H1 (cell line): ENCODE measurements around the gene ARHGEF1. TPM values are rescaled to one million over a fixed set of nuclear protein-coding genes. Genes with fewer than 3 reads are reported as not detected.

Source experiments
- CTCF ChIA-PET: fragments of 300-600 bp; sonication (Branson Sonifier 250); formaldehyde crosslinking; loops from one replicate; lab custom pipeline; 2021; ENCODE audit not compliant: partially characterized antibody; lab: Charles Lee
- POLR2A ChIA-PET: fragments of 300-600 bp; sonication (Branson Sonifier 250); formaldehyde crosslinking; loops from one replicate; lab custom pipeline; 2021; ENCODE audit warnings: inconsistent platforms; ENCODE audit not compliant: partially characterized antibody; lab: Charles Lee
- DNase-seq, 2 experiments: peaks; one replicate each; pipeline versions ENCODE4 v3.0.0 to v3.0.0-alpha.2; 2010 to 2022; ENCODE audit warnings: low spot score in 2 of 2, low read depth in 1 of 2, mixed read lengths in 1 of 2
- FAIRE-seq: peaks from 2 replicates; lab custom pipeline; 2011; peaks lifted over from hg19 to GRCh38; lab: Jason Lieb, UNC
- H2AFZ ChIP-seq: 2 replicates; pipeline ENCODE4 v1.8.1; 2012; ENCODE audit warnings: low read length, inconsistent platforms
- H2AK5ac ChIP-seq: 2 replicates; pipeline ENCODE4 v1.6.1; 2013; ENCODE audit warnings: low read depth, low read length
- H2BK120ac ChIP-seq: replicated peaks from 2 replicates; pipeline ENCODE3; 2013; ENCODE audit warnings: low read depth, low read length, inconsistent platforms
- H2BK12ac ChIP-seq: 2 replicates; pipeline ENCODE4 v1.6.1; 2013; ENCODE audit warnings: low read depth, low read length
- H2BK15ac ChIP-seq: 2 replicates; pipeline ENCODE4 v1.6.1; 2013; ENCODE audit warnings: low read length
- H2BK20ac ChIP-seq: 2 replicates; pipeline ENCODE4 v1.6.1; 2013; ENCODE audit warnings: low read length
- H2BK5ac ChIP-seq: 2 replicates; pipeline ENCODE4 v1.6.1; 2013; ENCODE audit warnings: low read depth, low read length
- H3K14ac ChIP-seq: 2 replicates; pipeline ENCODE4 v1.6.1; 2013; ENCODE audit warnings: inconsistent platforms; ENCODE audit not compliant: insufficient read length
- H3K18ac ChIP-seq: 2 replicates; pipeline ENCODE4 v1.6.1; 2013; ENCODE audit warnings: low read length; ENCODE audit errors: extremely low read depth
- H3K23ac ChIP-seq: 2 replicates; pipeline ENCODE4 v1.6.1; 2013; ENCODE audit warnings: inconsistent platforms; ENCODE audit not compliant: insufficient read length
- H3K23me2 ChIP-seq: 2 replicates; pipeline ENCODE4 v1.6.1; 2013; ENCODE audit warnings: low read depth, low read length
- H3K27ac ChIP-seq: 2 replicates; pipeline ENCODE4 v1.6.1; 2011; ENCODE audit warnings: low read depth, low read length, inconsistent platforms
- H3K27me3 ChIP-seq, 4 experiments: replicated peaks in 1 of 4; 1 replicate in 1 of 4; 2 replicates in 3 of 4; pipeline versions ENCODE4 v1.6.1 to v1.8.1; 2011 to 2013; ENCODE audit warnings: low read length in 3 of 4, mild to moderate bottlenecking in 3 of 4, inconsistent platforms in 2 of 4, mixed read lengths in 2 of 4, moderate library complexity in 1 of 4; ENCODE audit not compliant: control insufficient read depth in 3 of 4, insufficient read depth in 3 of 4; ENCODE audit errors: extremely low read depth in 1 of 4
- H3K36me3 ChIP-seq, 4 experiments: 2 replicates each; pipeline versions ENCODE4 v1.6.1 to v1.8.1; 2011 to 2013; ENCODE audit warnings: mild to moderate bottlenecking in 4 of 4, low read length in 3 of 4, moderate library complexity in 2 of 4, control low read depth in 1 of 4, inconsistent platforms in 1 of 4; ENCODE audit not compliant: insufficient read depth in 4 of 4, control insufficient read depth in 2 of 4
- H3K4ac ChIP-seq: replicated peaks from 2 replicates; pipeline ENCODE3; 2013; ENCODE audit warnings: low read length, low read depth, mixed read lengths, inconsistent platforms; ENCODE audit not compliant: insufficient read length
- H3K4me1 ChIP-seq, 4 experiments: replicated peaks in 1 of 4; 1 replicate in 1 of 4; 2 replicates in 3 of 4; pipeline versions ENCODE4 v1.6.1 to v1.8.1; 2011 to 2013; ENCODE audit warnings: low read length in 3 of 4, inconsistent platforms in 2 of 4, mixed read lengths in 1 of 4; ENCODE audit not compliant: insufficient read depth in 4 of 4, control insufficient read depth in 3 of 4
- H3K4me2 ChIP-seq, 2 experiments: 2 replicates each; pipeline versions ENCODE4 v1.6.1 to v1.8.1; 2011 to 2013; ENCODE audit warnings: low read depth in 2 of 2, low read length in 2 of 2, control low read depth in 1 of 2, inconsistent platforms in 1 of 2, mild to moderate bottlenecking in 1 of 2; ENCODE audit not compliant: insufficient read depth in 1 of 2
- H3K4me3 ChIP-seq, 4 experiments: fragments of 200-600, 300-600 bp in 1 of 4; sonication (generic), shearing (Covaris generic), sonication (Bioruptor Twin) in 1 of 4; 2 replicates each; pipeline versions ENCODE4 v1.5.1 to v1.8.1; 2011 to 2016; ENCODE audit warnings: low read length in 4 of 4, low read depth in 3 of 4, control low read depth in 2 of 4, inconsistent platforms in 2 of 4, mild to moderate bottlenecking in 2 of 4, mixed read lengths in 1 of 4, moderate library complexity in 1 of 4; ENCODE audit not compliant: insufficient read depth in 2 of 4; ENCODE audit errors: extremely low read depth in 1 of 4
- H3K56ac ChIP-seq: replicated peaks from 2 replicates; pipeline ENCODE3; 2013; ENCODE audit warnings: low read depth, mild to moderate bottlenecking, mixed read lengths, low read length, inconsistent platforms; ENCODE audit not compliant: insufficient read length
- H3K79me1 ChIP-seq: 2 replicates; pipeline ENCODE4 v1.6.1; 2013; ENCODE audit warnings: low read depth, low read length, control low read depth
- H3K79me2 ChIP-seq, 2 experiments: 2 replicates each; pipeline versions ENCODE4 v1.6.1 to v1.8.1; 2012 to 2013; ENCODE audit warnings: low read length in 2 of 2, mild to moderate bottlenecking in 2 of 2, inconsistent platforms in 1 of 2; ENCODE audit not compliant: insufficient read depth in 2 of 2, control insufficient read depth in 1 of 2
- H3K9ac ChIP-seq, 4 experiments: replicated peaks in 1 of 4; 1 replicate in 1 of 4; 2 replicates in 3 of 4; pipeline versions ENCODE4 v1.6.1 to v1.8.1; 2011 to 2013; ENCODE audit warnings: low read depth in 3 of 4, low read length in 3 of 4, control low read depth in 2 of 4, mild to moderate bottlenecking in 2 of 4, moderate library complexity in 2 of 4, inconsistent platforms in 1 of 4; ENCODE audit errors: extremely low read depth in 1 of 4
- H3K9me3 ChIP-seq, 2 experiments: 2 replicates each; pipeline versions ENCODE4 v1.6.1 to v1.8.1; 2012 to 2013; ENCODE audit warnings: mild to moderate bottlenecking in 2 of 2, moderate library complexity in 2 of 2, control low read depth in 1 of 2, inconsistent platforms in 1 of 2, low read depth in 1 of 2, low read length in 1 of 2, mixed read lengths in 1 of 2; ENCODE audit not compliant: insufficient read depth in 2 of 2
- H4K20me1 ChIP-seq, 2 experiments: replicated peaks in 1 of 2; 2 replicates each; pipeline versions ENCODE3 to v1.8.1; 2011 to 2013; ENCODE audit warnings: inconsistent platforms in 2 of 2, low read length in 2 of 2, mild to moderate bottlenecking in 1 of 2; ENCODE audit not compliant: insufficient read depth in 2 of 2, control insufficient read depth in 1 of 2
- H4K5ac ChIP-seq: 2 replicates; pipeline ENCODE4 v1.6.1; 2013; ENCODE audit warnings: low read length, low read depth, mixed read lengths, inconsistent platforms; ENCODE audit not compliant: insufficient read length
- H4K8ac ChIP-seq: 2 replicates; pipeline ENCODE4 v1.8.0; 2013; ENCODE audit warnings: mild to moderate bottlenecking, moderate library complexity, low read length, inconsistent platforms; ENCODE audit not compliant: insufficient read depth; ENCODE audit errors: extremely low read depth
- H4K91ac ChIP-seq: replicated peaks from 2 replicates; pipeline ENCODE3; 2013; ENCODE audit warnings: low read length, mixed read lengths, inconsistent platforms; ENCODE audit not compliant: insufficient read length
- CHD2 ChIP-seq: IDR thresholded peaks from 2 replicates; pipeline ENCODE4 v1.6.1; 2012; ENCODE audit warnings: low read length, improper control_type of control experiment
- JUND ChIP-seq: IDR thresholded peaks from 2 replicates; pipeline ENCODE4 v1.6.1; 2011; ENCODE audit warnings: mild to moderate bottlenecking, improper control_type of control experiment, low read length
- USF2 ChIP-seq: IDR thresholded peaks from 2 replicates; pipeline ENCODE4 v1.6.1; 2011; ENCODE audit warnings: low read length, improper control_type of control experiment
- WGBS, 2 experiments: shearing (Covaris generic) in 1 of 2; methylation state at CpG; one replicate each; pipeline versions ENCODE4 v1.1.6 to v1.1.7; 2013 to 2015; ENCODE audit warnings: low lambda C conversion rate in 2 of 2, mixed read lengths in 2 of 2, inconsistent platforms in 1 of 2, low coverage in 1 of 2, missing lambda C conversion rate in 1 of 2; ENCODE audit not compliant: insufficient replicate concordance in 2 of 2, insufficient coverage in 1 of 2, insufficient read length in 1 of 2; ENCODE audit errors: extremely low coverage in 1 of 2, missing lambda C conversion rate in 1 of 2; 5-methylcytosine and 5-hydroxymethylcytosine counted together
- polyA plus RNA-seq, 7 experiments: library from polyadenylated mRNA; depleted of rRNA in 3 of 7; stranded (reverse) in 5 of 7; unstranded in 2 of 7; fragments of >200 nt in 5 of 7; fragments of 200-250 nt in 2 of 7; gene quantifications; 1 replicate in 5 of 7; 2 replicates in 1 of 7; 4 replicates in 1 of 7; pipeline versions ENCODE4 v1.2.1 to v1.2.3, GENCODE V29; 2011 to 2013; ENCODE audit warnings: missing spikeins in 2 of 7, mixed read lengths in 2 of 7
- total RNA-seq: library from RNA; stranded (reverse); fragmentation: NEBNext Ultra II Directional; extraction: Animal tissue kit (Norgen Biotek cat#: 25700); gene quantifications from 2 replicates; pipeline ENCODE4 v1.2.1, GENCODE V29; 2021

Gene ARHGEF1
- total and polyA plus RNA-seq, 2 of the 8 experiments (the other 6 are each of a cell fraction or from before 2014, with no cell fraction given) = 23.0 to 49.0 TPM

GRCh38 chr19:41941410-41942202 is 58.6 kb downstream of the ARHGEF1 start:
- no peak for TF ChIP-seq CHD2
- no peak for TF ChIP-seq USF2
- no peak for TF ChIP-seq JUND
- Histone ChIP-seq H2AK5ac (no peak overlapping the region), H2BK20ac (no peak overlapping the region), H3K4ac (no peak overlapping the region), H3K23me2 (peaks cover 9% of the 10 kb centered on the region; the same call in 1 of the 2 replicates), H3K18ac (no peak overlapping the region), H2AFZ (no peak overlapping the region), H3K56ac (no peak overlapping the region), H2BK12ac (no peak overlapping the region), H3K4me2 (no peak overlapping the region; a peak in 1 of 4 replicates), H3K79me2 (no peaks in the 10 kb centered on the region), H3K9me3 (no peaks in the 10 kb centered on the region), H3K27me3 (peaks cover 9 to 34% (median 30%) of the 10 kb centered on the region in 4 experiments), H3K36me3 (no peaks in the 10 kb centered on the region), H4K20me1 (peaks cover 0 to 3% of the 10 kb centered on the region in 2 experiments), H3K4me1 (no peaks in the 10 kb centered on the region; a peak in 2 of 7 replicates), H3K9ac (no peak overlapping the region), H3K23ac (no peak overlapping the region), H2BK15ac (no peak overlapping the region), H3K4me3 (0 out of 8 replicates have a peak overlapping the region, but pooled peaks of 2 of the 4 experiments have one; percentile 55 to 88), H3K27ac (no peak overlapping the region), H2BK120ac (no peak overlapping the region), H3K14ac (no peak overlapping the region), H4K8ac (no peak overlapping the region; the same call in 1 of the 2 replicates), H3K79me1 (no peaks in the 10 kb centered on the region), H2BK5ac (no peak overlapping the region), H4K5ac (no peak overlapping the region), H4K91ac (no peak overlapping the region)
- 89% methylated on average over 5 of the region's 9 CpGs; no CpG with 5 or more reads in 1 of the 2 experiments for WGBS, 2 experiments
- FAIRE-seq (no peak), DNase-seq (no peak)
- CTCF ChIA-PET = interaction anchor here (0.7 to 8.0 kb wide), 9 partner anchors 10 to 171 kb away, joined by 3 to 51 read pairs (median 3); no protein-coding TSS in a partner anchor
- POLR2A ChIA-PET = interaction anchor here (1.0 to 2.2 kb wide), 7 partner anchors 20 to 81 kb away, joined by 3 to 7 read pairs (median 4); partner anchors contain the start of gene RPS19
